NCI-H748 (cell line): ENCODE data around the gene C10orf62.
"Not testable (repeated sequence)": the region's sequence is repeated elsewhere in the genome, so short reads cannot be mapped to it uniquely, and the experiment has no call there.

Experiments
- DNase-seq: peaks from one replicate; lab custom pipeline; 2025; ENCODE audit not compliant: unreplicated experiment; lab: John Stamatoyannopoulos, UW

Gene C10orf62

DNA sequence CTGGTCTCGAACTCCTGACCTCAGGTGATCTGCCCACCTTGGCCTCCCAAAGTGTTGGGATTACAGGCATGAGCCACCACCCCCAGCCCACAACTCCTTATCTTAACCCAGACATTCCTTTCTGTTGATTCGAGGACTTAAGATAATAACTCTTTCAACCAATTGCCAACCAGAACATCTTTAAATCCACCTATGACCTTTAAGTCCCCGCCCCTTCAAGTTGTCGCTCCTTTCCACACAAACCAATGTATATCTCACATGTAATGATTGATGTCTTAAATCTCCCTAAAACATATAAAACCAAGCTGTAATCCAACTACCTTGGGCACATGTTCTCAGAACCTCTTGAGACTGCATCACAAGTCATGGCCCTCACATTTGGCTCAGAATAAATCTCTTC is 24.7 kb upstream of the C10orf62 start:
- no peak for DNase-seq

DNA sequence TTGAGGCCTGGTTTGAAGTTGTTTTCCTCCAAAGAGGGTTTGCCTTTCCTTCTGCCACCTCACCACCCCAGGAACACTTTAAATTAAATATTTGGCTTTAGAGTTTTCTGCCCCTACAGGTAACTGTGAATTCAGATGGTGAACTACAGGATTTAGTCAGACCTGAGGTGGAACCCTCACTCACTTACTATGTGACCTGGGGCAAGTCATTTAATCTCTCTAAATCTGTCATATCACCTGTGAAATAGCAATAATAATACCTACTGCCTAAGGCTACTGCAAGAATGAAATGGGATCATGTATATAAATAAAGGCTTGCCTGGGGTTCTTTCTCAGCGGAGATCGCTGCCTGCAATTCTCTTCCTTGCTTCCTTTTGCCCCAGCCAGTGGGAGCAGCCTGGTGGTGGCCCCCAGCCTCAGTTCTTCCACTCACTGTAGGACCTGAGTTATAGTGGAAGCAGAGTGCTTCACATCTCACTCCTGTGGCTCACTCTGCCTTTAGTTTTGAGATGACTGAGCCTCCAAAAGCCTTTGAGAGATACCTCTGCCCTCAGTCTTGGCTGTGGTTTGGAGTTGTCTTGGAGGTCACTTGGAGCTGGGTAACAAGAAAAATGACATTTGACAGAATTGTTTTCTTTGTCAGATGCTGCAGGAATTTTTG is 23.1 kb upstream of the C10orf62 start:
- DNase-seq, result no peak

DNA sequence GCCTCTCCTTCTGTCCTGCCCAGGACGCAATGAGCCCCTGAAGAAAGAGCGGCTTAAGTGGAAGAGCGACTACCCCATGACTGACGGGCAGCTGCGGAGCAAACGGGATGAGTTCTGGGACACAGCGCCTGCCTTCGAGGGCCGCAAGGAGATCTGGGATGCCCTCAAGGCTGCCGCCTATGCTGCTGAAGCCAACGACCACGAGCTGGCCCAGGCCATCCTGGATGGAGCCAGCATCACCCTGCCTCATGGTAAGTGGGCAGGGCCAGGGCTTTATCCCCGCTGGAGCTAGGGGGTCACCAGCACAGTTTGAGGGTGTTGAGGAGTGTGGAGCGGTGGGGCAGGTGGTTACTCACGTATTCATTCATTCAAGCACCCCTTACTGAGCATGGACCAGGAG is 21.6 kb upstream of the C10orf62 start:
- DNase-seq, result no peak

DNA sequence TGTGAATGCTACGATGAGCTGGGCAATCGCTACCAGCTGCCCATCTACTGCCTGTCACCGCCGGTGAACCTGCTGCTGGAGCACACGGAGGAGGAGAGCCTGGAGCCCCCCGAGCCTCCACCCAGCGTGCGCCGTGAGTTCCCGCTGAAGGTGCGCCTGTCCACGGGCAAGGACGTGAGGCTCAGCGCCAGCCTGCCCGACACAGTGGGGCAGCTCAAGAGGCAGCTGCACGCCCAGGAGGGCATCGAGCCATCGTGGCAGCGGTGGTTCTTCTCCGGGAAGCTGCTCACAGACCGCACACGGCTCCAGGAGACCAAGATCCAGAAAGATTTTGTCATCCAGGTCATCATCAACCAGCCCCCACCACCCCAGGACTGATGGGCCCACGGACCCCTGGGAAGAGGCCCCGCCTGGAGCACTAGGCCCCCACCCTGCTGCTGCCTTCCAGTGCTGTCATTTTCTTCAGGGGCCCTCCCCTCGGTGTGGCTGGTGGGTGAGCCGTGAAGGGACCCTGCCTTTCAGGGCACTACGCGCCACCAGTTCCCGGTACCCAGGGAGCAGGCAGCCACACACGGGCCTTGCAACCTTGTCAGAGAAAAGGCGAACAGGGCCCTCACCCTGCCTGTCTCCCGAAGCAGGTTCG is 19.3 kb upstream of the C10orf62 start:
- no peak for DNase-seq

DNA sequence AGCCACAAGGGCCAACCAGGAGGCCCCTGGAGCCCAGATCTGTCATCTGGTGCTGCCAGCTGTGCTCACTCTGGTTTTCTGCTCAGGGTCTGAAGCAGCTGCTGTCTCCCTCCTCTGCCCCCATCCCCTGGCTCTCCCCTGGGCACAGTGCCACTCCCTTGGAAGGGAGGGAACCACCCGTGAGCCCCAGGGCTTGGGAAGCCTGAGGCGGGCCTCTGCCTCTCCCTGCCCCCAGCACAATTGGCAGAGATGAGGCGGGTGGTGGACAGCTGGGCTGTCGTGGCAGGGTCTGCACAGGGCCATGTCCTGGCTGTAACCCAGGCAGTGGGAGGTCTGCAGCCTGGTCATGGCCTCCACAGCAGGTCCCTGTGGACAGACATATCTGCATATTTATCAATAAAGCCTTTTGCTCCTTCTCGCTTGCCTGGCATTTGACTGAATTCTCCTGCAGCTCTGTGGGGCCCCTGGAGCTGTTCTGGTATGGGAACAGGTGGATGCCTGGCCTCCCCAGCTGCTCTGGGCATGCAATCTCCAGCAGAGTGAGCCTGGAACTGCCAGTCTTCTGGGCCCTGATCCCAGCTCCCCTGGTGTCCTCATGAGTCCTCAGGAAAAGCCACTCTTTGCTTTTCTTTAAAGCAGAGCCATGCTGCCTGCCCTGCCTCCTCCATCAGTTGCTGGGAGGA is 18.6 kb upstream of the C10orf62 start:
- DNase-seq, result no peak

DNA sequence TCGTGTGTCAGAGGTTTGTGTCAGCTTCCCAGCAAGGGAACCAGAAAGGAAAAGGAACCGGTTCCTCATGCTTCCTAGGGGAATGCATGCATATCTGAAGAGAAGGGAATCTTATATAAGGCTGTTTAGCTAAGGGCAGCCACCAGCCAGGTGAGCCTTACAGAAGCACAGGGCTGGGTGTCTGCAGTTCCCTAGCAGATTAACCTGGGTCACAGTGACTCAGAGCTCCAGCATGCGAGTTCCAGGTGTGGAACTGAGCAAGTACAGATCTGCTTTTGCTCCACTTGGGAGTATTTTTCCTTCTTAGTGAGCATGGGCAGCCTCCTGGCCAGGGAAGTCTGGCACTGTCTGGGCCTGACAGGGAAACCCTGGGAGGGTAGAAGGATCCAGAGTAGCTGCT is 17.9 kb upstream of the C10orf62 start:
- no peak for DNase-seq

DNA sequence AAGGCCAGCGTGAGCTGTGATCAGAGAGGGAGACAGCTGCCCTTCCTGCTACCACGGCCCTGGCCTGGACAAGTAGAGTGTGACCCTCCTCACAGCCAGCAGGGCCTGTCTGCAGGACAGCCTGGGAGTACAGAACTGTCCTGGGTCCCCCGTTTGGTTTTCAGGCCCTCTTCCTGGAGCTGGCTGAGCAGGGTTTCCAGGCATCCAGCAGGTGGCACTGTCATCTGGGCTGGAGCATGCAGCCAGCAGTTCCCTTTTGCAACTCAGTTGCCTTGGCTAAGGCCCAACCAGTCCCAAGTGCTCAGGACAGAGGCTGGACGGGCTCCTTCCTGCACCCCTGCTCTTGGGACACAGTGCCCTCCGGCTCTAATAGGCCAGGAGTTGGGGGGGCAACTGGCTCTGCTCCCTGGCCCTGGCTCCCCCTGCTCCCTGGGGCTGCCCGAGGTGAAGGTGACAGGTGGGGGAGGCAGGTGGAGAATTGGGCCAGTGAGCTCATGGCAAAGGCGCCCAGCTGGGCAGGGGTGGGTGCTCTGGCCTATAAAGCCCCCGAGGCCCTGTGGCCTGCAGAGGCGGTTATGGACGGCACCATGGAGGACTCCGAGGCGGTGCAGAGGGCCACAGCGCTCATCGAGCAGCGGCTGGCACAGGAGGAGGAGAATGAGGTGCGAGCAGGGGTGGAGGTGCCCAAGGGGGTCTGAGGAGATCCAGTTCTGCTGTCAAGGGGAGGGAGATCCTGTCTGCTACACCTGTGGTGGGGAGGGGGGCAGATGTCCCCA is 17.1 kb upstream of the C10orf62 start, which contains the start of gene ANKRD2:
ANKRD2 (plus strand) TSS at position 566 of the 776 bp plus-strand sequence; CDS start at position 576, 10 bp downstream.
- peak; percentile 22 for DNase-seq

DNA sequence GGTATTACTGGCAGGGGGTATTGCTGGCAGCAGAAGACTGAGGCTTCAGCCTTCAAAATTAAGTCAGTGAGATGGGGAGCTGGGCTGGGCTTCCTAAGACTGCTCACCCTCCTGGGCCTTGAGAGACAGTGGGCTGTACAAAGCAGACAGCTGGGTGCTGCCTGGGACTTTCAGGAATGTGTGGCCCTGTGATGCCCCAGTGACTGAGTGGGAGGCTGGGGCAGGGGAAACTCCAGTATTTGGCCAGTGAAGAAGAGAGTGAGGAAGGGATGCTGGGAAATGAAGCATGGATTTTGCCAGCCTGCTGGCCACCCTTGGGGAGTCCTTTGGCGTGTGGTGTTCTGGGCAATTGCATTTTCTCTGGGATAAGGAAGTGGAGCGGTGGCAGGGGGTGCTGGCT is 16.5 kb upstream of the C10orf62 start:
- DNase-seq, result no peak

DNA sequence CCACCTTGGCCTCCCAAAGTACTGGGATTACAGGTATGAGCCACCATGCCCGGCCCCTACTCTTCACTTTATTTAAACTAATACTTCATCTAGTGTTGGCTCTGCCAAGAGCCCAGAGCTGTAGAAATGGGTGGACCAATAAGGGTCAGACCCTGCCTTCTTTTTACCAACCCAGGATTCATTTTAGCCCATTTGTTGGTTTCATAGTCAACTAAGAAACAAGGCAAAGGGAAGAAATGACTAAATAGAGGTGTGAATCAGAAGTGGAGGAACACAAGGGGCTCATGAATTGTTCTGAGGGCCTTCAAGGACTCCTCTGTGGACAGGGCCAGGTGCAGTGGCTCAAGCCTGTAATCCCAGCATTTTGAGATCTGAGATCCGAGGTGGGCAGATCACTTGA is 15.8 kb upstream of the C10orf62 start:
- DNase-seq, result no peak

DNA sequence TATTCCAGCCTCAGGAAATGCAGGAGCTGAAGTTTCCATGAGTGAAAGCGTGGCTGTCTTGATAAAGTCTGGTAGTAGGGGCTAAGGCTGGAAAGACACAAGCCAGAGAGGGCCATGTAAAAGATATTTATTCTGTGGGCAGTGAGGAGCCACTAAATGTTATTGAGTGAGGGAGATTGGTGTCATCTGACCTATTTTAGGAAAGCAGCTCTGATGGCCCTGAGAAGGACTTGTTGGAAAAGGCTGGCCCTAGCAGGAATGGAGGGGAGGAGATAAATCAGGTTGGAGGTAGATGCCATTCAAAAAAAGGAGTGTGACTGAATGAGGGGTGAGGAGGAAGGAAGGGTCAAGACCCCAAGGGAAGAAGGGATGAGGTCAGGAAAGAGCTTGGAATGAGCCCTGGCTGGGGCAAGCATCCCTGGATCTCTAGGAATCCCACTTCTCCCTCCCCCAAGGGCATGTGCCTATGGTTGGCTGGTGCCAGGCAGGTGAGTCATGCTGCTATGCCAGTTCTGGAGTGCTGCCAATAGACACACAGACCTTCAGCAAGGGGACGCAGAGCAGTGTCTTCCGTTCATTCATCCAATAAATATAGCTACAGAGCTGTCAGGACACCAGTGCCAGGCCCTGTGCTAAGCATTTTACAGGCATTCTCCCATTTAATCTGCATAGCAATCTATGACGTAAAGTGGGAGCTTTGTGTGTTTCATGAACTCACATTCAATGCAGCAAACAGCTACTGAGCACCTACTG is 15.0 kb upstream of the C10orf62 start:
- peak; percentile 44 for DNase-seq

DNA sequence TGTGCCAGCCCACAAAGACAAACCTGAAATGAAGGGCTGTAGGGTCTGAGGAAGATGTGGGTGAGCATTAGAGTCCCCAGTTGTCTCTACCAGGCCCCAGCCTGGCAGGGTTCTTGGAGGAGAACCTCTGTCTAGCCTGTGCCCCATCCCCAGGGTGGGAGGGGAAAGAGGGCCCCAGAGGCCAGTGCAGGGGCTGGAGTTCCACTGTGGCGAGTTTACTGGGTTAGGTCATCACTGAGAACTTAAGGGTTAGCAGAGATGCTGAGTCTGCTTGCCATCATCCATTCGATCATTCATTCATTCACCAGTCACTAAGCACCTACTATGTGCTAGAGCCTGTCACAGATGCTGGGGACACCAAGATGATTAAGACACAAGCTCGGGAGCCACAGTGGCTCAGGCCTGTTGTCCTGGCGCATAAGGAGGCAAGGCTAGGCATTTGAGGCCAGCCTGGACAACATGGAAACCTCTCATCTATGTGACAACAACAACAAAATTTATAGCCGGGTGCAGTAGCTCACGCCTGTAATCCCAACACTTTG is 14.3 kb upstream of the C10orf62 start:
- no peak for DNase-seq

DNA sequence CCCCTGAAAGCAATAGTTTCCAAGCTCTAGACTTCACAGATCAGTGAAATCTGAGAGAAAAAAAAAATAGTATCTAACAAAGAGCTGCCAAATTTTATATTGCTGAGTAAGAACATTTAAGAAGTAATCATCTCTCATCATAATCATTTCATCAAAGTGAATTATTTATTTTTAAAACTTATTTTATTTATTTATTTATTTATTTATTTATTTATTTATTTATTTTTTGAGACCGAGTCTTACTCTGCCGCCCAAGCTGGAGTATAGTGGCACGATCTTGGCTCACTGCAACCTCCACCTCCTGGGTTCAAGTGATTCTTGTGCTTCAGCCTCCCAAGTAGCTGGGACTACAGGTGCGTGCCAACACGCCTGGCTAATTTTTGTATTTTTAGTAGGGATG is 13.0 kb upstream of the C10orf62 start:
- not testable (repeated sequence) for DNase-seq

DNA sequence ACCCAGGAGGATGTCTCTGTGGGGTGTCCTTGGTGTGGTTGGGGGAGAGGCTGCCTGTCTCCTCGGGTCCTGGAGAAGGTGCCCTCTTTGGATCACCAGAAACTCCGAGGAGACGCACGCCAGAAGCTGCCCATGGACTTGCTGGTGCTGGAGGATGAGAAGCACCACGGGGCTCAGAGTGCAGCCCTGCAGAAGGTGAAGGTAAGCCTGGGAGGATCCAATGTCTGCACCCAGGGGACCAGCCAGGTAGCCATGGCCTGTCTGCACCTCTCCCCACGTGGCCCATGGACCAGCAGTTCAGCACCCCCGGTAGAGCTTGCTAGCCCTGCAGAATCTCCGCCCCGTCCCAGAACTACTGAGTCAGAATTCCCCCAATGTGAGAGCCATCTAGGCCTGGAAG is 11.8 kb upstream of the C10orf62 start:
- no peak for DNase-seq

DNA sequence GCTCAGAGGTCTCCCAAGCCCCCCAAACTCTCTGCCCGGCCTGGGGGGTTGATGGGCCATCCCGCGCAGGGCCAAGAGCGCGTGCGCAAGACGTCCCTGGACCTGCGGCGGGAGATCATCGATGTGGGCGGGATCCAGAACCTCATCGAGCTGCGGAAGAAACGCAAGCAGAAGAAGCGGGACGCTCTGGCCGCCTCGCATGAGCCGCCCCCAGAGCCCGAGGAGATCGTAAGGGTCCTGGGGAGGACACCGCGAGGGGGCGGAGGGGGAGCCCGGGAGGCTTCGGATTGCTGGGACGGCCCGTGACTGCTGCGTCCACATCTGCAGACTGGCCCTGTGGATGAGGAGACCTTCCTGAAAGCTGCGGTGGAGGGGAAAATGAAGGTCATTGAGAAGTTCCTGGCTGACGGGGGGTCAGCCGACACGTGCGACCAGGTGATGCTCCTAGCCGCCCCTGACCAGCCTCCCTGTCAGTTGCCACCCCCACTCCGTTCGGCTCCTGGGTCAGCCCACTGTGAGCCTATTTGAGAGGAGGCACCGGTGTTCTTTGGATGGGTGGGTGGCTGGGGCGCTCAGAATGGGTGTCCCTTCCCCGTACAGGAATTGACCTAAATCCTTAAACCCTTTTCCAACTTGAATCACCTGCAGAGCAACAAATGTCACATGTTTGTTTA is 11.2 kb upstream of the C10orf62 start:
- DNase-seq, result no peak

DNA sequence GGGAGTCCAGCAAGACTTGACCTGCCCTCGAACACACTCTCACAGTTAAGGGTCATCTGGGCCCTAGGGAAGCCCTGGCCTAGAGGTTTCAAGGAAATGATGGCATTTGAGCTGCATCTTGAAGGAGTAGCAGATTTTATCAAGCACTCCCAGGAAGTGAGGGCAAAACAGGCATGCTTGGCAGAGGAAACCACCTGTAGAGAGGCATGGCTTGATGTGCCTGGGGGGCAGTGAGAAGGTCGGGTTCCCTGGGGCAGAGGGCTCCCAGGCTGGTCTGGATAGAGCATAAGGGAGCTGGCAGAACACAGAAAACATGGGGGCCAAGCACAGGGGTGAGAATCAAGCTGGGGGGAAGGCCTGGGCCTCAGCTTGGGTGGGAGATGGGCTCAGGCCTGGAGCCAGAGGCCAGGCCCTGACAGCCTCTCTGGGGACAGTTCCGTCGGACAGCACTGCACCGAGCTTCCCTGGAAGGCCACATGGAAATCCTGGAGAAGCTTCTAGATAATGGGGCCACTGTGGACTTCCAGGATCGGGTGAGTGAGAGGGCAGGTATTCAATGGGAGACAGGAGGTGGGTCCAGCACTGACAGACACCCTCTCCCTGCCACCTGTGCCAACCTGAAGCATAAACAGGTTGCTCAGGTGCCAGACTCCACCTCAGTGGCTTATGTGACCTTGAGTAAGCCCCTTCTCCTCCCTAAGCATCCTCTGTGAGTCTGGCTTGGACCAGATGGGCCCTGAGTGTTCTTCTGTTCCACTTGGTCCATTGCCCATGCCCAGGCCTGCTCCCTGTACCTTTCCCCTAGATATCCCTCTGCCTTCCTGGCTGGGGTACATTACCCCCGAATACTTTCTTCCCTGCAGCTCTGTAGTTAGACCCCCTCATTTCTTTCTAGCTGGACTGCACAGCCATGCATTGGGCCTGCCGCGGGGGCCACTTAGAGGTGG is 8.8 kb upstream of the C10orf62 start:
- DNase-seq, result no peak

DNA sequence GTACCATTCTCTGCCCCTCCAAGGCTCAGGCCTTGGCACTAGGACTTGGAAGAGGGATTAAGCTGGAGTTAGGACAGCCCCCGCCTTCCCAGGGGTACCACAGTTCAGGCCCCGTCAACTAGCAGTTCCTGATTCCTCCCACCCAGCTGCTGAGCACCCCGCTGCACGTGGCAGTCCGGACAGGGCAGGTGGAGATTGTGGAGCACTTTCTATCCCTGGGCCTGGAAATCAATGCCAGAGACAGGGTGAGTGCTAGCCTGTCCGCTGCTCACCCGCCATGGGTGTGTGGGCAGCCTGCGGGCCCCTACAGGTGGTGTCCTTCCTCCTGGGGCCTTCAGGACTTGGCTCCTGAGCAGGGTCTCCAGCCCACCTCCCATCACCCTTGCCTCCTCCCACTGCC is 7.4 kb upstream of the C10orf62 start:
- DNase-seq, result no peak

DNA sequence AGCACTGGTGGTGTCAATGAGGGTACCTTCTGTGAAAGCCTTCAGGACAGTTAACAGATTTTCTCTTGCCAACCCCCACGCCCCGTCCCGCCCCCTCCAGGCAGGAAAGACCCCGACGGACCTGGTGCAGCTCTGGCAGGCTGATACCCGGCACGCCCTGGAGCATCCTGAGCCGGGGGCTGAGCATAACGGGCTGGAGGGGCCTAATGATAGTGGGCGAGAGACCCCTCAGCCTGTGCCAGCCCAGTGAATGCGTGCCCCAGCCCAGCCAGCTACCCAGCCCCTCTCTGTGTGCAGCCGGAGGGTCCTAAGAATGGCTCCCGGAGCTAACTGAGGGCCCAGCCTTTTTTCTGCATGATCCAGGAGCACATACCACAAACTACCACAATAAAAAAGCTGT is 6.0 kb upstream of the C10orf62 start:
- DNase-seq, result no peak

DNA sequence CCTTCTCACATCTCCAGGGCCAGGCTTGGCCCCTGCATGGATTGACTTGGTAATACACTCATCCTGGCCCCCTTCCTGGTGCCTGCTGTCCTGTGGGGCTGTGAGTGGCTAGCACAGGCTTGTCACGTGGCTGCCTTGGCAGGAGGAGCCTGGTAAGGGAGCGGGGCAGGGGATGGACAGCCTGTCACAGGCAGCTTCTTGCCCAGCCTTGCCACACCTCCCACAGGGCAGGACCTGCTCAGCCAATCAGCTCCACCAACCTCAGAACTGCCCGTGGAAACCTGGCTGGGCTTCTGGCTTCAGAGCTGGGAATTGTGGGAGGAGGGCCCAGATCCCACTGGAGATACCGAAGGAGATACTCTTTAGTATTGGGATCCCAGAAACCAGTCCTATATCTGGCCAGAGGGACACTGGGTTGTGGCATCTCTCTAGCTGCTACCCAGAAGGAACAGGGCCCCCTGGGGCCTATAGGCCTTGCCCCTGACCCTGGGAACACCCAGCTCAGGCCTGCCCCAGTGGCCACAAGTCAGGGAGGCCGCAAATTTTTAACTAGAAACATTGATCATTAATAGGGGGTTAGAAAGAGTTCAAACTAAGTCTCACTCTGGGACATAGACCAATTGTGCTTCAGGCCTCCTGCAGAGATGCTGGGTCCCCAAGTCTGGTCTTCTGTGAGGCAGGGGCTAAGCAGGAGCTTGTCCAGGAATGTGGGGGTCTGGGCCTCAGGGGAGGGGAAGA is 5.3 kb upstream of the C10orf62 start, which contains the start of gene HOGA1:
HOGA1 (plus strand) TSS at position 330 of the 738 bp plus-strand sequence; CDS start at position 645, 315 bp downstream.
- DNase-seq, result no peak
